ENCODE results near the gene PGD.

The PGD gene

DNA sequence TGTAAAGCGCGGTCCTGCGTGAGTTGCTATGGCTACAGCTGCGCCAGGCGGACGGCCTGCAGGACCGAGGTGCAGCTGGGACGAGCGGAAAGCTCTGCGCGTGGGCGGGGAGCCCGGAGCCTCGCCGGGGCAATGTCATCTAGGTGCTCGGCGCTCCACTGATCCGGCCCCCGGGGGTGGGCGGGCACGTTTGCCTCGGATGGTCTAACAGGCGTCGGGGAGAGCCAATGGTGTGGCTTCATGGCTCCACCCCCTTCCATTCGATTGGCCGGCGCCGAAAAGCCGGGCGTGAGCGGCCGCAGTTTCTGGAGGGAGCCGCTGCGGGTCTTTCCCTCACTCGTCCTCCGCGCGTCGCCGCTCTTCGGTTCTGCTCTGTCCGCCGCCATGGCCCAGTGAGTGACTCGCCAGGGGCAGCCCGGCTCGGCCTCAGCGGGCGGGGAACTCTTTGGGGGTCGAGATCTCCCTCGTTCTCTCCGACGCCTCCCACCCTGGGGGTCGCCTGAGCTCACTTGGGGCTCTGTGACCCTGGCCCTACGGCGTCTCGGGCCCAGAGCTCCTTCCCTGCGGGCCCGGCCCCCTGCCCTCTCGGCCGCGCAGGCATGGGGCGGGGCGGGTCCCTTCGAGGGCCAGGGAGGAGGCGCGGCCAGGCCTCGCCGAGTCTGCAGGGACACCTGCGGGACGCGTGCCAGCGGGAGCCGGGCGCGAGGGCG lies at the start of gene PGD:
TSS of gene PGD (plus strand) at position 331 of the 710 bp plus-strand sequence. CDS start at position 385, 54 bp downstream.
- TF ChIP-seq, protein P1, sequence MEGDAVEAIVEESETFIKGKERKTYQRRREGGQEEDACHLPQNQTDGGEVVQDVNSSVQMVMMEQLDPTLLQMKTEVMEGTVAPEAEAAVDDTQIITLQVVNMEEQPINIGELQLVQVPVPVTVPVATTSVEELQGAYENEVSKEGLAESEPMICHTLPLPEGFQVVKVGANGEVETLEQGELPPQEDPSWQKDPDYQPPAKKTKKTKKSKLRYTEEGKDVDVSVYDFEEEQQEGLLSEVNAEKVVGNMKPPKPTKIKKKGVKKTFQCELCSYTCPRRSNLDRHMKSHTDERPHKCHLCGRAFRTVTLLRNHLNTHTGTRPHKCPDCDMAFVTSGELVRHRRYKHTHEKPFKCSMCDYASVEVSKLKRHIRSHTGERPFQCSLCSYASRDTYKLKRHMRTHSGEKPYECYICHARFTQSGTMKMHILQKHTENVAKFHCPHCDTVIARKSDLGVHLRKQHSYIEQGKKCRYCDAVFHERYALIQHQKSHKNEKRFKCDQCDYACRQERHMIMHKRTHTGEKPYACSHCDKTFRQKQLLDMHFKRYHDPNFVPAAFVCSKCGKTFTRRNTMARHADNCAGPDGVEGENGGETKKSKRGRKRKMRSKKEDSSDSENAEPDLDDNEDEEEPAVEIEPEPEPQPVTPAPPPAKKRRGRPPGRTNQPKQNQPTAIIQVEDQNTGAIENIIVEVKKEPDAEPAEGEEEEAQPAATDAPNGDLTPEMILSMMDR (IDR thresholded peaks at IDR 0.05; ENCODE audit: low read depth, low read length, missing control alignments), result no peak
- H3K4me3 ChIP-seq (replicated peaks; ENCODE audit: low read depth, low read length), result peak within 1 kb of the TSS; percentile 85
- peak; percentile 94 for DNase-seq (ENCODE audit: extremely low read depth, low read depth)

DNA sequence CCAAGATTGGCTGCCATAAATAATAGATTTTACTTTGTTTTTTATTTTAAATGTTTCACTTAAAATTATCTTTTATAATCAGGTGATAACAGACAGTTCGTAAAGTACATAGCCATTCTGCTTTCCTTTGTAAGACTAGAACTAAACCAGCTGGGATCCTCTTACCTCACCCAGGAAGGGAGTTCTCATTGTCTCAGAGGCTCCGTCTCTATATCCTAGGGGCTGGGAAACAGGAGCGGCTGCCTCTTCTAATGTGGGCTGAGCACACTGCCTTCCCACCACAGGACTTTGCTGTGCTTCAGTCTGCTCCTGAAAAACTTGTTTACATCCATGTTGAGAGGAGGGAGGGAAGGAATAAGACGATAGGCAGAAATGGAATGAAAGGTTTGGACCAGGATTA lies 45.6 kb upstream of the PGD start:
- TF ChIP-seq, protein P1 (IDR thresholded peaks at IDR 0.05; ENCODE audit: low read depth, low read length, missing control alignments), result no peak
- H3K4me3 ChIP-seq (replicated peaks; ENCODE audit: low read depth, low read length), result no peak overlapping the region
- no peak for DNase-seq (ENCODE audit: extremely low read depth, low read depth)

DNA sequence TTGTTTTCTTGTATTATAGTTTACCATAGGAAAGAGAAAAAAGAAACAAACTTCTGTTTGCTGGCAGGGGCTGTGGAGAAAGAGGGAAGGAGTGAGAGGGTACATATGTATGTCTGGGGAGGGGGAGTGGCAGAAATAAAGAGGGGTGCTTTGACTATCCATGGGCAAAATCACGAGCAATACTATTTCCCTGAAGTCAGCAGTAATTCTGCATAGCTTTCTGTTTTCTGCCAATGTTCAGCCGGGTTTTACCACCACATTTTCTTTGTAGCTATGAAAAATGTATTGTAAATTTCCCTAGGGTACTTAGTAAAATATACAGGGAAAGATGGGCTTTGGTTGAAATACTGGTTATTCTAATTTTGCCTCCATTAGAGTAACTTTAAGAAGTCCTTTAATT lies 45.2 kb upstream of the PGD start:
- TF ChIP-seq, protein P1 (IDR thresholded peaks at IDR 0.05; ENCODE audit: low read depth, low read length, missing control alignments), result no peak
- H3K4me3 ChIP-seq (replicated peaks; ENCODE audit: low read depth, low read length), result no peak overlapping the region
- DNase-seq (ENCODE audit: extremely low read depth, low read depth), result no peak

DNA sequence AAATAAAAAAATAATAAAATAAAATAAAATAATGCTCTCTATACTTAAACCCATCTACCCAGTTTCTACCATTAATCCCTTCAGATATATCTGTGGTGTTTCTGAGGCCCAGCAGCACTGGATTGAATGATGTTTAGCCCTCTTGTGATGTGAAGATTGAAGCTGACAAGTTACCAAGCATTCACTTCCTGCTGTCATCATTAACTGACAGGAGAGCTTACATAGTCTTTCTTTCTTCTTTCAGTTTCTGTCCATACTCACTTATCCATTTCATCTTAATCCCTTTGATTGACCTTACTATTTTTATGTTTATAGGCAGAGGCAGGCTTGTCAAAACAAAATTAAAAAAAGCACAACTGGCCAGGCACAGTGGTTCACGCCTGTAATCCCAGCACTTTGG lies 38.8 kb upstream of the PGD start:
- H3K4me3 ChIP-seq (replicated peaks; ENCODE audit: low read depth, low read length), result no peak overlapping the region
- TF ChIP-seq, protein P1 (IDR thresholded peaks at IDR 0.05; ENCODE audit: low read depth, low read length, missing control alignments), result no peak
- no peak for DNase-seq (ENCODE audit: extremely low read depth, low read depth)

DNA sequence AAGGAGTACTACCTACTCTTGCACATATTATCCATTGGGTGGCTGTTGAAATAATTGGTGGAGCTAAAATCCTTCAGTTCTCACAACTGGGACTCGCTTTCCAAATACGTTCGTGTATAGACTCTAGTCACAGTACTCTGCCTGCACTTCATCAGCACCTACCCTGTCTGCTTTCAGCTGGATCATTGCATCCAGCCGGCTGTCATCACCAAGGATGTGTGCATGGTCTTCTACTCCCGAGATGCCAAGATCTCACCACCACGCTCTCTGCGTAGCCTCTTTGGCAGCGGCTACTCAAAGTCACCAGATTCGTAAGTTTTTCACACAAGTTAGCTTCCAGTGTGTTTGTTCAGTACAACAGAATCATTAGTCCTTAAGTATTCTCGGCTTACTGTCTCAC lies 37.3 kb upstream of the PGD start:
- no peak for DNase-seq (ENCODE audit: extremely low read depth, low read depth)
- TF ChIP-seq, protein P1 (IDR thresholded peaks at IDR 0.05; ENCODE audit: low read depth, low read length, missing control alignments), result no peak
- H3K4me3 ChIP-seq (replicated peaks; ENCODE audit: low read depth, low read length), result no peak overlapping the region

DNA sequence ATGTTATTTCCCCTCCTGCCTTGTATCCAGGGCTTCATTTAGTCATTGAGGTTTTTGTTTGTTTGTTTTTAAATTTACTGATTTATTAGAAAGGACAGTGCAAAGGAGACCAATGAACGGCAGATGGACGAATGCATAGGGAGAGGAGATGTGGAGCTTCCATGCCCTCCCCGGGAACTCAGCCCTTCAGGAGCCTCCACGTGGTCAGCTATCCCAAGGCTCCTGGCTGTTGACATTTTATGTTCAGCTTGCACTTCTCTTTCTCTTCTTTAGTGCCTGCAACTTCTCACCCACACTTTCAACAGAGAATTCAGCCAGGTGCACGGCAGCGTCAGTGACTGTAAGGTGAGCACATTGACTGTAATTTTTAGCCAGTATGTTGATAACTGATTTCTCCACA lies 30.7 kb upstream of the PGD start:
- no peak overlapping the region for H3K4me3 ChIP-seq (replicated peaks; ENCODE audit: low read depth, low read length)
- TF ChIP-seq, protein P1 (IDR thresholded peaks at IDR 0.05; ENCODE audit: low read depth, low read length, missing control alignments), result no peak
- DNase-seq (ENCODE audit: extremely low read depth, low read depth), result no peak

DNA sequence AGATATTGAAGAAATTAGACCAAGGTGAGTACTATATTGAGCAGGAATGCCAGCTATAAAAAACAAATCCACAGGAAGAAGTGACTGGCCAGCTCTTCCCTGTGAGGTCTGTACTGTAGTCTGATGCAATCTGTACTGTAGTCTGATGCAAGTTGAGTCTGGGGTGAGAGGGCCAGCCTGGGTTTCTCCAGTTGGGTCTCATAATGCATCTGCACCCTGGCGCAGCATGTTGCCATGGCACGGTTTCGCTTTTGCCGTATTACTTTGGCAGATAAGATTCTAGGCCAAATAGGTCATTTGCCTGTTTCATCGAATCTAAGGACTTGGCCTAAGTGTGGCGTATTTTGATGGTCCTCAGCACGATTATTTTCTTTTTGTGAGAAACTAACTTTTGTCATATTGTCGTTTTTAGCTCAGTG lies 24.4 kb upstream of the PGD start:
- TF ChIP-seq, protein P1 (IDR thresholded peaks at IDR 0.05; ENCODE audit: low read depth, low read length, missing control alignments), result no peak
- H3K4me3 ChIP-seq (replicated peaks; ENCODE audit: low read depth, low read length), result no peak overlapping the region
- no peak for DNase-seq (ENCODE audit: extremely low read depth, low read depth)

Data from HFF-Myc (cell line).